Nephron (organoid): ENCODE results near the gene TCHP.

Experiments
- H3K27ac Mint-ChIP-seq, 3 experiments: 2 replicates each; pipeline ENCODE4 v1.8.0; 2020; ENCODE audit warnings: mixed read lengths in 3 of 3, mild to moderate bottlenecking in 2 of 3, moderate library complexity in 1 of 3
- H3K27me3 Mint-ChIP-seq: 2 replicates; pipeline ENCODE4 v1.8.0; 2021; ENCODE audit warnings: low read depth, mild to moderate bottlenecking, moderate library complexity, mixed read lengths
- H3K36me3 Mint-ChIP-seq: 2 replicates; pipeline ENCODE4 v1.8.0; 2020; ENCODE audit warnings: low read depth, mixed read lengths
- H3K4me1 Mint-ChIP-seq: 2 replicates; pipeline ENCODE4 v1.8.0; 2020; ENCODE audit warnings: mixed read lengths
- H3K4me3 Mint-ChIP-seq, 3 experiments: 2 replicates each; pipeline ENCODE4 v1.8.0; 2020; ENCODE audit warnings: mild to moderate bottlenecking in 3 of 3, mixed read lengths in 3 of 3, moderate library complexity in 2 of 3
- H3K9me3 Mint-ChIP-seq: 2 replicates; pipeline ENCODE4 v1.8.0; 2020; ENCODE audit warnings: mixed read lengths
- TF ChIP-seq, protein P1 (sequence below), 3 experiments: fragments of 200-600 bp; sonication (generic); IDR thresholded peaks; one replicate each; pipeline ENCODE4 v1.5.0; 2021; ENCODE audit warnings: antibody characterized with exemption in 3 of 3; ENCODE audit not compliant: unreplicated experiment in 3 of 3

The TCHP gene

DNA sequence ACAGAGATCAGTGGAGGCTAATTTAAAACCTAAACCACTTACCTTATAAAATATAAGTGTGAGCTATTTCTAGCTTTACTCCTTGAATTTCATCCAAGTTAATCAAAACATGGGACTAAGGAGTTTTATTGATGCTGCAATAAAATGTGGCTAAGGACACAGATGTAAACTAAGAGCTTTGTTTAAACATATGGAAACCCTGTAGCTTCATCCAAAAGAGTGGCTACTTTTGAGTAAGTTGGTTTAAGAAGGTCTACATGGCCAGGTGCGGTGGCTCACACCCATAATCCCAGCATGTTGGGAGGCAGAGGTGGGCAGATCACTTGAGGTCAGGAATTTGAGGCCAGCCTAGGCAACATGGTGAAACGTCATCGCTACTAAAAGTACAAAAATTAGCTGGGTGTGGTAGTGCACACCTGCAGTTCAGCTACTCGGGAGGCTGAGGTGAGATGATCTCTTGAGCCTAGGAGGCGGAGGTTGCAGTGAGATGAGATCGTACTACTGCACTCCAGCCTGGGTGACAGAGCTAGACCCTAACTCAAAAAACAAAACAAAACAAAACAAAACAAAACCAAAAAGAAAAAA, 40.4 kb downstream of the TCHP start:
- Mint-ChIP-seq H3K36me3 (peaks cover 38% of the 10 kb centered on the region), H3K27ac (peak overlapping the region in 1 of 3 experiments; percentile 8), H3K4me3 (no peak overlapping the region), H3K27me3 (no peaks in the 10 kb centered on the region), H3K4me1 (peaks cover 18% of the 10 kb centered on the region), H3K9me3 (no peaks in the 10 kb centered on the region)
- TF ChIP-seq, protein P1, sequence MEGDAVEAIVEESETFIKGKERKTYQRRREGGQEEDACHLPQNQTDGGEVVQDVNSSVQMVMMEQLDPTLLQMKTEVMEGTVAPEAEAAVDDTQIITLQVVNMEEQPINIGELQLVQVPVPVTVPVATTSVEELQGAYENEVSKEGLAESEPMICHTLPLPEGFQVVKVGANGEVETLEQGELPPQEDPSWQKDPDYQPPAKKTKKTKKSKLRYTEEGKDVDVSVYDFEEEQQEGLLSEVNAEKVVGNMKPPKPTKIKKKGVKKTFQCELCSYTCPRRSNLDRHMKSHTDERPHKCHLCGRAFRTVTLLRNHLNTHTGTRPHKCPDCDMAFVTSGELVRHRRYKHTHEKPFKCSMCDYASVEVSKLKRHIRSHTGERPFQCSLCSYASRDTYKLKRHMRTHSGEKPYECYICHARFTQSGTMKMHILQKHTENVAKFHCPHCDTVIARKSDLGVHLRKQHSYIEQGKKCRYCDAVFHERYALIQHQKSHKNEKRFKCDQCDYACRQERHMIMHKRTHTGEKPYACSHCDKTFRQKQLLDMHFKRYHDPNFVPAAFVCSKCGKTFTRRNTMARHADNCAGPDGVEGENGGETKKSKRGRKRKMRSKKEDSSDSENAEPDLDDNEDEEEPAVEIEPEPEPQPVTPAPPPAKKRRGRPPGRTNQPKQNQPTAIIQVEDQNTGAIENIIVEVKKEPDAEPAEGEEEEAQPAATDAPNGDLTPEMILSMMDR (IDR thresholded peaks at IDR 0.05; ENCODE audit: unreplicated experiment in 3 of 3), result no peak

DNA sequence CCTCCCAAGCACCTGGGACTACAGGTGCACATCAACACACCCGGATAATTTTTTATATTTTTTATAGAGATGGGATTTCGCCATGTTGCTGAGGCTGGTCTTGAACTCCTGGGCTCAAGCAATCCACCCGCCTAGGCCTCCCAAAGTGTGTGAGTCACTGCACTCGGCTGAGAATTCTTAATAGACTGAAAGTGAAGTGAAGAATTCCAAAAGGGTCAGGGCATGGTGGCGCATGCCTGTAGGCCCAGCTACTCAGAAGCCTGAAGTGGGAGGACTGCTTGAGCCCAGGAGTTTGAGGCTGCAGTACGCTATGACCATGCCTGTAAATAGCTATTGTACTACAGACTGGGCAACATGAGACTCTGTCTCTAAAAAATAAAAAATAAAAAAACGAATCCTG, 43.7 kb downstream of the TCHP start:
- Mint-ChIP-seq H3K9me3 (no peaks in the 10 kb centered on the region), H3K36me3 (peaks cover 28% of the 10 kb centered on the region), H3K4me1 (peaks cover 45% of the 10 kb centered on the region), H3K27ac (no peak overlapping the region), H3K27me3 (no peaks in the 10 kb centered on the region), H3K4me3 (no peak overlapping the region)
- TF ChIP-seq, protein P1 (IDR thresholded peaks at IDR 0.05; ENCODE audit: unreplicated experiment in 3 of 3), result no peak

- TF ChIP-seq, protein P1 (IDR thresholded peaks at IDR 0.05; ENCODE audit: unreplicated experiment in 3 of 3), result no peak
- Mint-ChIP-seq H3K4me3 (peak overlapping the region; percentile 1 to 44 (median 13)), H3K27me3 (no peaks in the 10 kb centered on the region), H3K36me3 (peaks cover 28% of the 10 kb centered on the region), H3K27ac (peak overlapping the region; percentile 85 to 94 (median 86)), H3K4me1 (peaks cover 54% of the 10 kb centered on the region), H3K9me3 (no peaks in the 10 kb centered on the region)
Observed at GRCh38 chr12:109944561-109945359, 44.7 kb downstream of the TCHP start.

DNA sequence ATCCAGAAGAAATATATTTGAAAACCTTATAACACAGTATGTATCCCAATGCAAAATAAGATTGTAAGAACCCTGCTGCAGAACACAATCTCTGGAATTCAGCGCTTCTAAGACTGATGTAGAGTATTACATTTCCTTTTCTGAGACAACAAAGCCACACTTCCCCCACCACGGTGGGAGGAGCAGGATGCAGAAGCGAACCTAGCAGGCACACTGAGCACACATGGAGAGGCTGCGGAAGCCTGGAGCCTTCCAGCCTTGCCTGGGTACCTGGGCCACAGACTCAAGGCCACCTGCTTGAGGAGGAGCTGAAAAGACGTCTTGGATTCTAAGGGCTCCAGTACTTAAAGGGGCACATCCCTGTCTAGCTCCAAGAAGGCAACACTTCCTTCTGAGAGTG, 46.4 kb downstream of the TCHP start:
- H3K27ac Mint-ChIP-seq, result peak overlapping the region; percentile 93 to 99 (median 99)
- no peaks in the 10 kb centered on the region for H3K27me3 Mint-ChIP-seq
- no peaks in the 10 kb centered on the region for H3K9me3 Mint-ChIP-seq
- peaks cover 29% of the 10 kb centered on the region for H3K36me3 Mint-ChIP-seq
- peak overlapping the region; percentile 58 to 67 (median 67) for H3K4me3 Mint-ChIP-seq
- H3K4me1 Mint-ChIP-seq, result peaks cover 66% of the 10 kb centered on the region
- TF ChIP-seq, protein P1 (IDR thresholded peaks at IDR 0.05; ENCODE audit: unreplicated experiment in 3 of 3), result no peak

DNA sequence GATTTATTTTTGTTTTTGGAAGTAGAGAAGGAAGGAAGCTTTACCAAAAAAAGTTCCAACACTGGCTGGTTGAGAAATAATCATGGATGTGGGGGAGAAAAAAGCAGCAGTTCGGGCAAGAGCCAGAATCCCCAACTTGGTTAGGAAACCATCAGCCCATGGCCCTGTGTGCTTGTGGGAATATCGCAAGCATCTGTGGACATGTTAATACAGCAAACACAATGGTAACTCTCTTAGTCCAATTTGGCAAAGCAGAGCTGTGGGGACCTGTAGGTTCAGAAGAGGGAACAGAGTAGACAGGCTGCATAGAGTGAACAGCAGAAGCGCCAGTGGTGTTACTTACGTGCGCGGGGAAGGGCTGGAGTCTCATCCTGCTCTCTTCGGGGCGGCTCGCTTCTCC, 46.8 kb downstream of the TCHP start:
- TF ChIP-seq, protein P1 (IDR thresholded peaks at IDR 0.05; ENCODE audit: unreplicated experiment in 3 of 3), result no peak
- Mint-ChIP-seq H3K27me3 (no peaks in the 10 kb centered on the region), H3K4me1 (peaks cover 70% of the 10 kb centered on the region), H3K4me3 (peak overlapping the region; percentile 58 to 67 (median 67)), H3K27ac (peak overlapping the region; percentile 93 to 99 (median 99)), H3K36me3 (peaks cover 33% of the 10 kb centered on the region), H3K9me3 (no peaks in the 10 kb centered on the region)
